Effector memory CD8-positive, alpha-beta T cell (primary cell): ENCODE results near the gene NMT1.

Experiments used
- ATAC-seq: fragments of 150-1000 bp; cut with Tn5 transposase; replicated peaks from 2 replicates; pipeline ENCODE4 v1.10.0; 2021; ENCODE audit warnings: mild to moderate bottlenecking, moderate library complexity
- DNase-seq, 3 experiments: peaks; one replicate each; pipeline ENCODE4 v3.0.0; 2021
- H3K27ac Mint-ChIP-seq, 2 donors: one replicate each; pipeline ENCODE4 v1.8.0; 2022; ENCODE audit warnings: mild to moderate bottlenecking in 2 of 2, mixed read lengths in 2 of 2, moderate library complexity in 2 of 2
- H3K27me3 Mint-ChIP-seq, 2 donors: one replicate each; pipeline ENCODE4 v1.8.0; 2022; ENCODE audit warnings: mixed read lengths in 2 of 2
- H3K36me3 Mint-ChIP-seq: one replicate; pipeline ENCODE4 v1.8.0; 2022; ENCODE audit warnings: mild to moderate bottlenecking, moderate library complexity, mixed read lengths; ENCODE audit not compliant: insufficient read depth
- H3K4me1 Mint-ChIP-seq, 2 donors: one replicate each; pipeline ENCODE4 v1.8.0; 2022; ENCODE audit warnings: low read depth in 2 of 2, mixed read lengths in 2 of 2
- H3K4me3 Mint-ChIP-seq, 2 donors: one replicate each; pipeline ENCODE4 v1.8.0; 2022; ENCODE audit warnings: mild to moderate bottlenecking in 2 of 2, mixed read lengths in 2 of 2, moderate library complexity in 2 of 2
- H3K9me3 Mint-ChIP-seq, 2 donors: one replicate each; pipeline ENCODE4 v1.8.0; 2022; ENCODE audit warnings: mixed read lengths in 2 of 2

The NMT1 gene

DNA sequence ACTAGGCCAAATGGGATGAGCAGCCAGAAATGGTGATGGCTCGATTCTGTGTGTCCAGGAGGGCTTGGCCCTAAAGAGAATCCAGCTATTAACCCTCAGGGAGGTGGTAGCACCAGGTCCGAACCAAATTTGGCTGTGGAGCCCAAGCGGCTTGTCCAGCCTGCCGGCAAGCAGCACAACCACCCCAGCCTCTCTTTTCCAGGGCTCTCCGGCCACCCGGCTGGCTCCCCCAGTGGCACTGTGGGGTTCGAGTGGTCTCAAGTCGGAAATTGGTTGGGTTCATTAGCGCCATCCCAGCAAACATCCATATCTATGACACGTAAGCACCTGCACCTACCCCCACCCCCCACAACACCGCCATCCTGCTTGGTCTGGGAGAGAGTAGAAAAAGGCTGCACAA is 35.8 kb downstream of the NMT1 start:
- Mint-ChIP-seq H3K4me1 (peaks cover 3% of the 10 kb centered on the region in 2 donors), H3K4me3 (no peak overlapping the region), H3K9me3 (no peaks in the 10 kb centered on the region), H3K27me3 (no peaks in the 10 kb centered on the region), H3K27ac (peak overlapping the region in 1 of 2 donors; percentile 46), H3K36me3 (peaks cover 79% of the 10 kb centered on the region)
- no peak for DNase-seq
- no peak for ATAC-seq

DNA sequence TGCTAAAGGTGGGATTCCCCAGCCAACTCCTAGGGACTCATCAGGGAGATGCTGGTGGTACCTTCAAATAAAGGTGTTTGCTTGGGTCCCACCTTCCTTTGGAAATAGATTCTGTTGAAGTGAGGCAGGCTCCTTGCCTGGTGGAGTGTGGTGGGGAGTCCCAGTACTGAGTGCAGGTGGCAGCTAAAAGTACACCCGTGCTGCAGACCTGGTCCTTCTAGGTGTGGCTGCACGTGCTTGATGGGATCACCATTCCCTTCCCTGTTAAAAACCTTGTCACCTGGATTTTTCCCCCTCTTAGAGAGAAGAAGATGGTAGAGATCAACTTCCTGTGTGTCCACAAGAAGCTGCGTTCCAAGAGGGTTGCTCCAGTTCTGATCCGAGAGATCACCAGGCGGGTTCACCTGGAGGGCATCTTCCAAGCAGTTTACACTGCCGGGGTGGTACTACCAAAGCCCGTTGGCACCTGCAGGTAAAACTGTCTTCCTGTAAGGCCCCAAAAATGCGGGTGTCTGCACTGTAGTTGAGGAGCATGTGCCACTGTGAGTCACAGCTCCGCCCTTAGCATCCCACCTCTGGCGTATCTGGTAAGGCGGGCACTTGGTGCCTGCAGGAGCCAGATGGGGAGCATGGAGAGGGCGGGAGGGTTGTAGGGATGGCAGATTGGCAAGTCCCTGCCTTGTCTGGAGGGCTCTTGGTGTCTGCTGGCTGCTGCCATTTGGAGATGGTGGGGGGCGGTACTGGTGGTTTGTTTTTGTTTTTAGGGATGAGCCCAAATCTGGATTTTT is 37.2 kb downstream of the NMT1 start:
- peaks cover 3% of the 10 kb centered on the region in 2 donors for H3K4me1 Mint-ChIP-seq
- H3K9me3 Mint-ChIP-seq: no peaks in the 10 kb centered on the region
- peaks cover 83% of the 10 kb centered on the region for H3K36me3 Mint-ChIP-seq

DNA sequence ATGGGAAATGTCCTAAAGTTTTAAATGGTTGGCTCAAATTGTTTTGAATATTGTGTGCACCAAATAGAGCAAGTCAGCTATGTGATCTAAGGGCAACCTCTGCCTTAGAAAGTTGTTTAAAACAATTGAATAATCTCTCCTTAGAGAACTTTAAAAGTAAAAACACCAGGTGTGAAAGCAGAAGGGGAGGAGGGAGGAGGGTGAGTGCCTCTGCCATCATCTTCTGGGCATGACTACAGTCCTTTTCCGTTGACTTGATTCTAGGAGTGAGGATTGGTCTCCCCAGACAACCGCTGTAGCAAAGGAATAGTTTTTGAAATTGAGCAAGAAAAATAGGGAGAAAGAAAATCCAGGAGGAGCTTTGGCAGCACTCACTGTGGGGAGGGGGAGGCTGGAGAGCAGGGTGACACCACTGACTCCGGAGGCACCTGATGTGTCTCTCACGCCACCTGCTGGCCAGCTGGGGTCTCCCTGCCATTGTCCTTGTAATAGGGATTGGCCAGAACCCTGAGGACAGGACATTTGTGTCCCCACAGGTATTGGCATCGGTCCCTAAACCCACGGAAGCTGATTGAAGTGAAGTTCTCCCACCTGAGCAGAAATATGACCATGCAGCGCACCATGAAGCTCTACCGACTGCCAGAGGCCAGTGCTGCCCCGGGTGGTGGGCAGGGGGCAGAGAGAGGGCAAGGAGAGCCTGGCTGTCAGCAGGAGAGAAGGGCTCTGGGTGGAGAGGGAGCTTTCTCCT is 37.9 kb downstream of the NMT1 start:
- H3K9me3 Mint-ChIP-seq: no peaks in the 10 kb centered on the region
- H3K27ac Mint-ChIP-seq: peak overlapping the region in 1 of 2 donors; percentile 79
- ATAC-seq: peak; percentile 78
- no peak overlapping the region for H3K4me3 Mint-ChIP-seq
- no peaks in the 10 kb centered on the region for H3K27me3 Mint-ChIP-seq
- peaks cover 3% of the 10 kb centered on the region in 2 donors for H3K4me1 Mint-ChIP-seq
- peaks cover 84% of the 10 kb centered on the region for H3K36me3 Mint-ChIP-seq
- DNase-seq: peak; percentile 58 to 73 (median 66)

More for the DNA sequence above, 37.2 kb downstream of the NMT1 start:
- no peak for DNase-seq
- no peak for ATAC-seq
- H3K27me3 Mint-ChIP-seq: no peaks in the 10 kb centered on the region
- no peak overlapping the region for H3K4me3 Mint-ChIP-seq
- peak overlapping the region in 1 of 2 donors; percentile 79 for H3K27ac Mint-ChIP-seq

DNA sequence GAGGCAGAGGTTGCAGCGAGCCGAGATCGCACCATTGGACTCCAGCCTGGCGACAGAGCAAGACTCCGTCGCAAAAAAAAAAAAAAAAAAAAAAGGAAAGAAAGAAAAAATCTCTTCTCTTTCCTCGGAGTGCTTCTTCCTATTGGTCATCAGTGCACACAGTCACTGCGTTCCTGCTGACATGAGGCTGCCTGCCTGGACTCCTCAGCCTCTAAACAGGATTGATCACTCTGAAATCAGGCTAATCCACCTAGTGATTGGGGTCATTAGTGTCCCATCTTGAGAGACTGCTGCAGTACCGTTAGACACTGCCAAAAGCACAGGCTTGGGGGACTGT is 40.4 kb downstream of the NMT1 start:
- Mint-ChIP-seq H3K9me3 (no peaks in the 10 kb centered on the region), H3K36me3 (peaks cover 78% of the 10 kb centered on the region), H3K27ac (no peak overlapping the region), H3K4me1 (peaks cover 1 to 3% of the 10 kb centered on the region in 2 donors), H3K27me3 (no peaks in the 10 kb centered on the region), H3K4me3 (no peak overlapping the region)
- DNase-seq (no peak), ATAC-seq (no peak)

DNA sequence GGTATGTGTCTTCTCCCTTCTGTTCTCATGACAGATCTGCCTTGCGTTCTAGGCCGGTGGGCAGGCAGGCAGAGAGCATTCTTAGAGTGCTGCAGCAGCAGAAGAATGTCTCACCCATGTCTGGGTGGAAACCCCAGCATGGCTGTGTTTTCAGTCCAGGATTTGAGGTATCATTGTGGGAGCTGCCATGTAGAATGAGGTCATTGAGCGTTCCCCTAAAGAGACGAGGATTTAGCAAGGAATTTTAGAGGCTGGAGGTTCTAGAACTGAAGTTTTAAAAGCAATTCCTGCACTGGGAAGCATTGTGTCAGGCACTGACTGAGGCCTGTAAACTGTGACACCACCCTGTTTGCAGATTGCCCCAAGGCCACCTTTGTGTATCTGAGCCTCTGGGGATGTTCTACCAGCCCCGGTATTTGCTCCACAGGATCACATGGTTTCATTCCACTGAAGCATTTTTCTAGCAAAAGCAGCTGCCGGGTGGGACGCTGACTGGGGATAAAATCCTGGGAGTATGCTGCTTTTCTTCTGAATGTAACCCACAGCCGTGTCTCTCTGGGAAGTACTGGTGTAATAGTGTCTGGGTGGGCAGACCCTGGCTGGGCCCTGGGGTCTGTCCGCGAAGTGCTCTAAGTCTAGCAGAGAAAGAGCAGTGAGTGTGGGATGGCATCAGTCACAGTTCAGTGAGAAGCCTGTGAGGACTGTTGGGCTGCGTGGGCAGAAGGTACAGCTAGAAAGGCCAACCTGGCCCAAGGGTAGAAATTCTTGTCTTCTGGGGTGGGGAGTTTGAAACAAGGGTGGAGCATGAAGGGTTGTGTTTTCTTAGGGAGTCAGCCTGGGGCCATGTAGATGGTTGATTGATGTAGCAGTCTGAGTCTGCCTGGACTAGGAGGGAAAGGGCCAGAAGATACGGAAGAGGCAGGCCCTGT is 41.0 kb downstream of the NMT1 start:
- DNase-seq (no peak), ATAC-seq (no peak)
- Mint-ChIP-seq H3K9me3 (no peaks in the 10 kb centered on the region), H3K36me3 (peaks cover 76% of the 10 kb centered on the region), H3K4me3 (no peak overlapping the region), H3K4me1 (peaks cover 1 to 3% of the 10 kb centered on the region in 2 donors), H3K27me3 (no peaks in the 10 kb centered on the region), H3K27ac (no peak overlapping the region)

DNA sequence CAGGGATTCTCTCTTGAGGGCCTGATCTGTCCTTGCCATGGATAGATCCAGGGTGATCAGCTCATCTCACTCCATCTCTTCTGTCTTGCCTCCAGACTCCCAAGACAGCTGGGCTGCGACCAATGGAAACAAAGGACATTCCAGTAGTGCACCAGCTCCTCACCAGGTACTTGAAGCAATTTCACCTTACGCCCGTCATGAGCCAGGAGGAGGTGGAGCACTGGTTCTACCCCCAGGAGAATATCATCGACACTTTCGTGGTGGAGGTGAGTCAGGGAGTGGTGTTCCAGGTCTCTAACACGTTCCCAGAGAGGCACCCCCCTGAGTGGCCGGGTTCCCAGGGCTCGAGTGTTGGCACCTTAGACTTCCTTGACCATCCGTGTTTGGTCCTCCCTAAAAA is 41.7 kb downstream of the NMT1 start:
- ATAC-seq (no peak), DNase-seq (no peak)
- Mint-ChIP-seq H3K27me3 (no peaks in the 10 kb centered on the region), H3K4me3 (no peak overlapping the region), H3K4me1 (peaks cover 1 to 3% of the 10 kb centered on the region in 2 donors), H3K36me3 (peaks cover 72% of the 10 kb centered on the region), H3K27ac (no peak overlapping the region), H3K9me3 (no peaks in the 10 kb centered on the region)

DNA sequence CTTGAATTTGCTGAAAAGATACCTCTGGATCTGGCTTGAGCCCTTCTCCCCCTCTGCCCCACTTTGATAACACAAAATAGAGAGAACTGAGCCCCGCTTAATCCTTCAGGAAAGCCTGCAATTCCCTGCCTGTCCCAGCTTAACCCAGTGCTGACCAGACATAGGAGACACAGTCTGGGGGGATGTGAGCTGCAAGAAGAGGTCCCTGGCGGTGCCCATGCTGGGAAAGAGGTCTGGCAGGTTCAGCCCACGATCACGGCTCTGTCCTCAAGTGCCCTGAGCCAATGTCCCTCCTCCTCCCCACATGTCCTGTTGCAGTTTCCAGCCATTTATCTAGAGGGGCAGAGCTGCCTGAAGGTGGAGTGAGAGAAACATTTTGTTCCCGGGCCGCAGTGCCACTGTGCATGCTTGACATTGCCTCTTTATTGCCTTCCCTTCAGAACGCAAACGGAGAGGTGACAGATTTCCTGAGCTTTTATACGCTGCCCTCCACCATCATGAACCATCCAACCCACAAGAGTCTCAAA is 42.2 kb downstream of the NMT1 start:
- Mint-ChIP-seq H3K27ac (no peak overlapping the region), H3K36me3 (peaks cover 72% of the 10 kb centered on the region), H3K9me3 (no peaks in the 10 kb centered on the region), H3K4me1 (peaks cover 0 to 3% of the 10 kb centered on the region in 2 donors), H3K4me3 (no peak overlapping the region), H3K27me3 (no peaks in the 10 kb centered on the region)
- DNase-seq (no peak), ATAC-seq (no peak)

DNA sequence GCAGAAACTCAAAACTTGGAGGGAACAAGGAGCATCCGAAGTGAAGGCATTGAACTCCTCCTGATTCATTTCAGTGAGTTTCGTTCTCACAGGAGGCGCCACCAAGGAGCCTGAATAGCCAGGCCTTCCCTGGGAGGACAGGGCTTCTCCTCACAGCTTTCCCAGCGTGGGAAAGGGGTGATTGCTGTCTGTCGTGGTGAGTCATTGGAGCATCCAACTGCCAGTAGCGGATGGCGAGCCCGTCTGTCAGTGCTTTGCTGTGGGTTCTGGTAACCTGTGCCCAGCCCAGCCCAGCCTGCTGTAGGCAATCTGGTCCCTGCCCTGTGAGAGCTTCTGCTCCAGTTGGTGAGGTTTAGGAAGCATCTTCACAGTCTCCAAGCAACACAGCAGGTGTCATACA is 42.9 kb downstream of the NMT1 start:
- Mint-ChIP-seq H3K4me1 (peaks cover 0 to under 1% of the 10 kb centered on the region in 2 donors), H3K36me3 (peaks cover 69% of the 10 kb centered on the region), H3K27ac (no peak overlapping the region), H3K4me3 (no peak overlapping the region), H3K27me3 (no peaks in the 10 kb centered on the region), H3K9me3 (no peaks in the 10 kb centered on the region)
- ATAC-seq: no peak
- no peak for DNase-seq

DNA sequence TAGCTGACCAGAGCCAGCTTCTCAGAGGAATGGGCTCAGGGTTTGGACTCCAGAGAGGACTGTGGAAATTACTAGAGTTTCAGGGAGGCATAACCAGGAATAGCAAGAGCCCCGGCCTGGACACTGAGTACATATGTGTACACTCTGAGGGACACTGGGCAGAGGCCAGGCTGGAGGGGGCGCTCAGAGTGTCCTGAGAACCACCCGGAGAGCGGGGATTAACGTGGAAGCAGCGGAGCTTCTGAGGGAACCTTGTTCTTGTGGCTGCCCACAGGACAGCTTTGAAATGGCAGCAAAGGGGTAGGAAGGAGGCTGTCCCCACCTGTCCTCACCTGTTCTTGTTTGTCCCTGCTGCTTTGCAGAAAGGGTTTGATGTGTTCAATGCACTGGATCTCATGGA is 43.4 kb downstream of the NMT1 start:
- ATAC-seq: no peak
- no peak overlapping the region for H3K27ac Mint-ChIP-seq

DNA sequence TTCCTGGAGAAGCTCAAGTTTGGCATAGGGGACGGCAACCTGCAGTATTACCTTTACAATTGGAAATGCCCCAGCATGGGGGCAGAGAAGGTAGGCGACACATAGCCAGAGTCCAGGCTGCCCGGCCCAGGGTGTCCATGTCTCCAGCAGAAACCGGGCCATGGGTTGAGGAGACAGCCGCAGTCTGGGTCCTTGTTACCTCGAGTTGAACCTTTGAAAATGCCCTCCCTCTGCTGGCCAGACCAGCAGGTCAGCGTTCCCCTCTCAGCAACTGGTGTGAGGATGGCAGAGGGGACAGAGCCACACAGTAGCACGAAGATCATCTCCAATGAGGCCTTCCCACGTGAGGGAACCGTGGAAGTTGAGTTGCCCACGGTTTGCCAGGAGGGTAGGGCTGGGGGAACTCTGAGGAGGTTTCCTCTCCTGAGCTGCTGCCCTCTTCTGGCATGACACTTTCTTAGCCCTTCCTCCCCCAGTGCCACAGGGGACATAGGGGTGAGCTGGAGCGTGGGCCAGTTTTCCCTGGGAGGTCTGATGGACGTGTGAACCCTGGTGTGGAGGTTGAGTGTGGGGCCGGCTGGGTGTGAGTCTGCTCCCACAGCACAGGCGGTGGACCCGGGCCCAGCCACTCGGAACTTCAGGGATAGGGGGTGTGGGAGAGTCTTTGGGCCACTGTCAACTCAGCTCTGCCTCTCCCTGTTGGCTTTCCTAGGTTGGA is 43.9 kb downstream of the NMT1 start:
- H3K27ac Mint-ChIP-seq: no peak overlapping the region
- no peaks in the 10 kb centered on the region for H3K27me3 Mint-ChIP-seq
- peaks cover 59% of the 10 kb centered on the region for H3K36me3 Mint-ChIP-seq
- H3K4me3 Mint-ChIP-seq: no peak overlapping the region
- H3K4me1 Mint-ChIP-seq: no peaks in the 10 kb centered on the region
- DNase-seq: no peak
- H3K9me3 Mint-ChIP-seq: no peaks in the 10 kb centered on the region
- ATAC-seq: no peak

More for the DNA sequence above, 43.4 kb downstream of the NMT1 start:
- H3K4me1 Mint-ChIP-seq: no peaks in the 10 kb centered on the region
- no peaks in the 10 kb centered on the region for H3K9me3 Mint-ChIP-seq
- no peaks in the 10 kb centered on the region for H3K27me3 Mint-ChIP-seq
- no peak overlapping the region for H3K4me3 Mint-ChIP-seq
- no peak for DNase-seq
- H3K36me3 Mint-ChIP-seq: peaks cover 65% of the 10 kb centered on the region

DNA sequence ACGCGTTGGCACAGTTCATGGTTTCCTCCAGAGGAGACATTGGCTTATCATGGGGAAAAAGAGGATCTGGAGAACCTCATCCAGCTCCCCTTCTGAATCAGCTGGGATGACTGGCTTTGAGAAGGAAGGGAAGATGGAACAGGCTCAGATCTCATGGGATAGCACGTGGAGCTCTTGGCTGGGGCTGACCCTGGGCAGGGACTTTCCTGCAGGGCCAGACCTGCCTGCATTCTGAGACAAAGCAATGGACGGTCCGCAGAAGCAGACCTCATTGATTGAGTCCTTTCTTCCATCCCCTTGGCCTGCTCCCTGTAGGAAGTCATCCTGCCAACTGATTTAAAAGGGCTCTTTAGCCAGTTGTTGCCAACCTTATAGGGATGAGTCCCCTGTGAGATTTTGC is 45.0 kb downstream of the NMT1 start:
- peaks cover 55% of the 10 kb centered on the region for H3K36me3 Mint-ChIP-seq
- H3K27ac Mint-ChIP-seq: no peak overlapping the region
- H3K9me3 Mint-ChIP-seq: no peaks in the 10 kb centered on the region
- no peaks in the 10 kb centered on the region for H3K4me1 Mint-ChIP-seq
- DNase-seq (no peak), ATAC-seq (no peak)
- H3K27me3 Mint-ChIP-seq: no peaks in the 10 kb centered on the region
- H3K4me3 Mint-ChIP-seq: no peak overlapping the region

DNA sequence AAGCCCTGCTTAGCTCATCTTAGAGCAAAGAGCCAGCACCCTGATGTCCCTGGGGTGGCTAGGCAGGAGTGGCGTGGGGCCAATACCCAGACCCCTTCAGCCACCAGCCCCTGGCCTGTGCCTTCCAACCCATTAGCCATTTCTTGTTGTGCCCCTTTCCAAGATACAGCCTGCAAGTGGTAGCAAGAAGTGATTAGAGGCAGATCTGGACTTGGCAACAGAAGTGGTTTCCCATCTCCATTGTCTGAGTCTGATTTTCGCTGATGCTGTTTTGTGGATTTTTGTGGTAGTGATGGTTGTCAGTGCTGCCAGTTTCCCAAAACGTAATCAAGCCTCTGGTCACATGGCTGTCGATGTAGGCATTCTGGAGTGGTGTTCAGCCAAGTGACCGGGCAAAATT is 45.5 kb downstream of the NMT1 start:
- no peak for DNase-seq
- no peak overlapping the region for H3K4me3 Mint-ChIP-seq
- no peaks in the 10 kb centered on the region for H3K9me3 Mint-ChIP-seq
- ATAC-seq: no peak
- no peaks in the 10 kb centered on the region for H3K27me3 Mint-ChIP-seq
- peaks cover 50% of the 10 kb centered on the region for H3K36me3 Mint-ChIP-seq
- no peaks in the 10 kb centered on the region for H3K4me1 Mint-ChIP-seq
- no peak overlapping the region for H3K27ac Mint-ChIP-seq
